ENCODE data around the gene PHYH.
"Not testable (repeated sequence)": the region's sequence is repeated elsewhere in the genome, so short reads cannot be mapped to it uniquely, and the experiment has no call there.

Gene PHYH

DNA sequence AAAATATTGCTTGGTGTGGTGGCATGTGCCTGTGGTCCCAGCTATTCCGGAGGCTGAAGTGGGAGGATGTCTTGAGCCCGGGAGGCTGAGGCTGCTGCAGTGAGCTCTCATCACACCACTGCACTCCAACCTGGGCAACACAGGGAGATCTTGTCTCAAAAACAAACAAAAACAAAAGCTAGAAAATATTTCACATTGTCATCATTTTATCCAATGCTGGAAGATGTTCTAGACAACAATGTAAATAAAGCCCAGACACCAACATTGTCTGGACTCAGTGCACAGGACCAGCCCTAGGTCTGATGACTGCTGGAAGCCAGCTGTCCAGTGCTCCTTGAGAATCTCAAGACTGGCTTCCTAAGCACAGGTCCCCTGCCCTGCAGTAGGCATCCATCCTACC lies 34.7 kb upstream of the PHYH start:
- no peak overlapping the region for H3K4me3 ChIP-seq (ENCODE audit: low read depth, low read length)
- DNase-seq (ENCODE audit: low read depth): no peak
- TF ChIP-seq, protein P1, sequence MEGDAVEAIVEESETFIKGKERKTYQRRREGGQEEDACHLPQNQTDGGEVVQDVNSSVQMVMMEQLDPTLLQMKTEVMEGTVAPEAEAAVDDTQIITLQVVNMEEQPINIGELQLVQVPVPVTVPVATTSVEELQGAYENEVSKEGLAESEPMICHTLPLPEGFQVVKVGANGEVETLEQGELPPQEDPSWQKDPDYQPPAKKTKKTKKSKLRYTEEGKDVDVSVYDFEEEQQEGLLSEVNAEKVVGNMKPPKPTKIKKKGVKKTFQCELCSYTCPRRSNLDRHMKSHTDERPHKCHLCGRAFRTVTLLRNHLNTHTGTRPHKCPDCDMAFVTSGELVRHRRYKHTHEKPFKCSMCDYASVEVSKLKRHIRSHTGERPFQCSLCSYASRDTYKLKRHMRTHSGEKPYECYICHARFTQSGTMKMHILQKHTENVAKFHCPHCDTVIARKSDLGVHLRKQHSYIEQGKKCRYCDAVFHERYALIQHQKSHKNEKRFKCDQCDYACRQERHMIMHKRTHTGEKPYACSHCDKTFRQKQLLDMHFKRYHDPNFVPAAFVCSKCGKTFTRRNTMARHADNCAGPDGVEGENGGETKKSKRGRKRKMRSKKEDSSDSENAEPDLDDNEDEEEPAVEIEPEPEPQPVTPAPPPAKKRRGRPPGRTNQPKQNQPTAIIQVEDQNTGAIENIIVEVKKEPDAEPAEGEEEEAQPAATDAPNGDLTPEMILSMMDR (IDR thresholded peaks at IDR 0.05; ENCODE audit: low read depth, low read length, missing control alignments): no peak

DNA sequence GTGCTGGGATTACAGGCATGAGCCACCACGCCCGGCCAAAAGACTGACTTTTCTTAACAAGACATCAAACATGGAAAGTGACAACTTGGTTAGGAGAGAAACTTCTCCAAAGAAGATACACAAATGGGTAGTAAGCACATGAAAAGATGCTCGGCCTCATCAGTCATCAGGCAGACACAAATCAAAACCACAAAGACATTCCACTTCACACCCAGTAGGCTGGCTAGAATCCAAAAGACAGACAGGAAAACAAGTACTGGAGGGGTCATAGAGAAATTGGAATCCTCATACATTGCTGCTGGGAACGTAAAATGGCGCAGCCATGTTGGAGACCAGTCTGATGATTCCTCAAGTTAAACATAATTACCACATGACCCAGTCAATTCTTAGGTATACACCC lies 31.8 kb upstream of the PHYH start:
- TF ChIP-seq, protein P1 (IDR thresholded peaks at IDR 0.05; ENCODE audit: low read depth, low read length, missing control alignments): no peak
- no peak overlapping the region for H3K4me3 ChIP-seq (ENCODE audit: low read depth, low read length)
- no peak for DNase-seq (ENCODE audit: low read depth)

DNA sequence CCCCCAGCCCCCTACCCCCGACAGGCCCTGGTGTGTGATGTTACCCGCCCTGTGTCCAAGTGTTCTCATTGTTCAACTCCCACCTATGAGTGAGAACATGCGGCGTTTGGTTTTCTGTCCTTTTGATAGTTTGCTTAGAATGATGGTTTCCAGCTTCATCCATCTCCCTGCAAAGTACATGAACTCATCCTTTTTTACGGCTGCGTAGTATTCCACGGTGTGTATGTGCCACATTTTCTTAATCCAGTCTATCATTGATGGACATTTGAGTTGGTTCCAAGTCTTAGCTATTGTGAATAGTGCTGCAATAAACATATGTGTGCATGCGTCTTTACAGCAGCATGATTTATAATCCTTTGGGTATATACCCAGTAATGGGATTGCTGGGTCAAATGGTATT lies 31.1 kb upstream of the PHYH start:
- not testable (repeated sequence) for H3K4me3 ChIP-seq (ENCODE audit: low read depth, low read length); DNase-seq (ENCODE audit: low read depth)

DNA sequence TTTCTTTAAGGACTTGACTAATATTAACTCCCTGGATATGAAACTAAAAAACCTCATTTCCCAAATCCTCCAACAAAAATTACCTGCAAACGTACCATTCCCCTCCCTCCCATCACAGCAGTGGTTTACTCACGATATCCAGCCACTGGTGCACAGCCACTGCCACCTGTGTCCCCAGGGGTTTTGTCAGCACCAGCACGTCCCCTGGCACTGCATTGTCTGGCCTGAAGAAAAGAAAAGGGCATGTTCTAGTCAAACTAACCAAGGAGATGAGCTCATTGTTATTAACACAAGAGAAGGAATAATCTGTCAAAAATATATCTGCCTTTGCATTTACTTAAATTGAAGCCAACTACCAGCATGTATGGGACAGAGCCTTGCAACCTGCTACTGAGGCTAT lies 29.7 kb upstream of the PHYH start:
- H3K4me3 ChIP-seq (ENCODE audit: low read depth, low read length): no peak overlapping the region
- DNase-seq (ENCODE audit: low read depth): no peak
- TF ChIP-seq, protein P1 (IDR thresholded peaks at IDR 0.05; ENCODE audit: low read depth, low read length, missing control alignments): no peak

DNA sequence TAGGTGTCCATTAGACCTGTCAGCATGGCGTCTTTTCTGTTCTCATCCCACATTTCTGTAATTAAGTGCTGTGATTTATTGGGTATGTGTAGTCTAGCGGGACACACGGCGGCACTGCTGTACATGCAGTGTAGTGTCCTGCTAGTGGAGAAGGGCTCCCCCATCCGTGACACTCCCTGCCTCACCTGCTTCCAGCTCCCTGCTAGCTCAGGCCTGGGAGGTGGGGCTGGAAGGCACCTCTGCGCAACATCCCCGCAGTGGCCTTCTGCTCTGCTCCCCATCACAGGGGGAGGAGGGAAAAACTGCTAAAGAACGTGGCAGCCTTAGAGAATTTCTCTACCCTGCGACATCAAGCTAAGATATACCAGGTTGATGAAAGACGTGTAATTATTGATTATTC lies 28.7 kb upstream of the PHYH start:
- TF ChIP-seq, protein P1 (IDR thresholded peaks at IDR 0.05; ENCODE audit: low read depth, low read length, missing control alignments): no peak
- no peak for DNase-seq (ENCODE audit: low read depth)
- H3K4me3 ChIP-seq (ENCODE audit: low read depth, low read length): no peak overlapping the region

DNA sequence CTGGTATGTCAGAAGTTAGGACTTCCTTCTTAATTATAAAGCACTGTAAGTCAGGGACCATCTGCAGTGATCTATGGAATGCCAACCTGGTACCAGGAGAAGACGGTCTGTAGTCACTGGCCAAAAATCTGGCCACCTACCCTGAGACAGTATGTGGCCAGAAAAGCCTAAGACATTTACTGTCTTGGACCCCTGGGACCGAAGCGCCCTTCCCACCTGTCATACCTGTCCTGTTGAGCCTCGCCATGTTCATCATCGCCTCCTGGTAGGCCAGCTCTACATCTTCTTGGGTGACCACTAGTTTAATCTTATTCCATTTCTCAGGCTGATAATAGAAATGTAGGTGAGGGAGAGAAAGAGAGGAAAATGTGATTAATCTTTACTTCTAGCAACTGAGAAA lies 28.3 kb upstream of the PHYH start:
- no peak for DNase-seq (ENCODE audit: low read depth)
- H3K4me3 ChIP-seq (ENCODE audit: low read depth, low read length): no peak overlapping the region
- TF ChIP-seq, protein P1 (IDR thresholded peaks at IDR 0.05; ENCODE audit: low read depth, low read length, missing control alignments): no peak

DNA sequence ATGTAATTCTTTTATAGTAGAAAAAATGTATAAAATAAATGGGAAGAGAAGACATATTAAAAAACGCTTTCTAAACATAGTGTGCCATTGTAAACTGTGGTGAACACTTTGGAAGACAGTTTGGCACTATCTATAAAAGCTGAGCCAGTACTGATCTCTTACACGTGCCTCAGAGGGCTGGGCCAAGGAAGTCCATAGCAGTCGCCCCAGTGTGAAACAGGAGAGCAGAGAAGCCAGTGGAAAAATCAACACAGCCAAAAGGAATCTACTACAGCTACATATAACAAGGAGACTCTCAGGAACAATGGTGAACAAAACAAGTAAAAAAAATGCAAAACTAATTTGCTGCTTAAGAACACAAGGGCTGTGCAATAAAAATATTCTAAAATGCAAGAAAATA lies 27.7 kb upstream of the PHYH start:
- TF ChIP-seq, protein P1 (IDR thresholded peaks at IDR 0.05; ENCODE audit: low read depth, low read length, missing control alignments): no peak
- DNase-seq (ENCODE audit: low read depth): no peak
- H3K4me3 ChIP-seq (ENCODE audit: low read depth, low read length): no peak overlapping the region
